Hindlimb muscle (tissue), 1 donor: Measurements from ENCODE around the gene LCE4A. TPM values are rescaled to one million over a fixed set of nuclear protein-coding genes. Genes with fewer than 3 reads are reported as not detected.
"Not testable (repeated sequence)": the region's sequence is repeated elsewhere in the genome, so short reads cannot be mapped to it uniquely, and the experiment has no call there.

Experiments used
- DNase-seq: peaks from one replicate; pipeline ENCODE4 v3.0.0-alpha.2; 2013
- polyA plus RNA-seq: library from polyadenylated mRNA; unstranded; fragments of 120-200 nt; gene quantifications from one replicate; pipeline ENCODE4 v1.2.1, GENCODE V29; 2013; ENCODE audit not compliant: insufficient read length

The LCE4A gene, protein sequence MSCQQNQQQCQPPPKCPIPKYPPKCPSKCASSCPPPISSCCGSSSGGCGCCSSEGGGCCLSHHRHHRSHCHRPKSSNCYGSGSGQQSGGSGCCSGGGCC
- not detected for polyA plus RNA-seq

- DNase-seq: no peak
Measured at GRCh38 chr1:152707860-152708259, at the start of gene LCE4A. Gene LCE4A, plus strand, starts transcription at chr1:152708160. Its CDS starts 916 bp downstream, at chr1:152709076.

DNA sequence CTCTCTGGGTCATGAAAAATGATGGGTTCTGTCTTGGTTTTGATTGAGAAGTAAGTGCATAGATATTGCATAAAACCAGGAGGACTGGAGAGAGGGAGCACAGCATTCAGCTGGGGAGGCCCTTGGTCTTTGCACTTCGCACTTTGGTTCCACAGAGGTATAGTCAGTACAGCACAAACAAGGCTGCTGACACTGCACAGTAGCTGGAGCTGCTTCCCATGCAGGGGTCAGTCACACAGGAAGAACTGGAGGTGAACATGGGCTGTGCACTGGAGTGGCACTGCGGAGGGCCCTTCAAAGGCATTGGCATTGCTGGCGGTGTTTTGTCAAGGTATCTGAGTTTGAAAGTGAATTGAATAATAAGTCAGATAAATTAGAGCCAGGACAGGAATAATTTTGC, 49.3 kb upstream of the LCE4A start:
- DNase-seq: no peak

DNA sequence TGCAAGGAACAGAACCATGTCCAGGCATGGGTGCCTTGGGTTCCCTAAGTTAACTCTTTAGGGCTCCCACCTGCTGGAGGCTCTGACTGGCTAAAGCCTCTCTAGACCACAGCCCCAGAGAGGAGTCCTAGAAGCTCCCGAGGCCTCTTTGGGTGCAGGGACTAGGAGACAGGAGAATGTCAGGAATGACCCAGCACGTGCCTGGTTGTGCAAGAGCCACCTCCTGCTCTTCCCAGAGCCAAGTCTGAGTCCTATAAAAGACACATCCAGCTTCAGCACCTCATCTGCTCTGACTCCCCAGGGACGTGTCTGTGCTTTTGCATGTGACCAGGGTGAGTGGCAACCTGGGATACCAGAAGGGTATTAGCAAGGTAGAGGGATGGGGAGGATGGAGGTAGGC, 44.9 kb upstream of the LCE4A start, which contains the start of gene LCE2D:
LCE2D (plus strand) TSS at position 283 of the 400 bp plus-strand sequence. CDS start 726 bp downstream, outside the sequence.
- DNase-seq: no peak

GRCh38 chr1:152666171-152666570, 41.8 kb upstream of the LCE4A start:
- DNase-seq: not testable (repeated sequence)

- DNase-seq: no peak
Measured at GRCh38 chr1:152667648-152668047, 40.3 kb upstream of the LCE4A start.

- no peak for DNase-seq
Measured at GRCh38 chr1:152673016-152673415, 34.9 kb upstream of the LCE4A start.

- not testable (repeated sequence) for DNase-seq
Measured at GRCh38 chr1:152674983-152675382, 33.0 kb upstream of the LCE4A start, which contains the start of gene LCE2C. Gene LCE2C, plus strand, starts transcription at chr1:152675279. Its CDS starts 737 bp downstream, at chr1:152676016.

DNA sequence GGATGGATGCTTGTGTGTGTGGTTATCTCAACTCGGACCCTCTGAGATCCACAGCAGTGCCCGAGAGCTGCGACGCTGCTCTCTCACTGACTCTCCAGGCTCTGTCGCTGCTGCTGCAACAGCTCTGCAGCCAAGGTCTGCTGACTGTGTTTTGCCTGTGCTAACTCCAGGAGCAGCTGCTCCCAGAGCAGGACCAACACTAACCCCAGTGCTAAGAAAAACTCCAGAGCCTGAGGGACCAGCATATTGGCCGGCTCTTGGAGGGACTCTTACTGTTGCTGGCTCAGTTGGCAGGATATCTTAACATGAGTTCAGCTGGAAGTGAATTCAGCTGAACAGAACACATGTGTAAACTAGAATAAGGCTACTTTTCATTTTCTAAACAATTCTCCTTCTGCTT, 28.5 kb upstream of the LCE4A start:
- DNase-seq: peak; percentile 12

DNA sequence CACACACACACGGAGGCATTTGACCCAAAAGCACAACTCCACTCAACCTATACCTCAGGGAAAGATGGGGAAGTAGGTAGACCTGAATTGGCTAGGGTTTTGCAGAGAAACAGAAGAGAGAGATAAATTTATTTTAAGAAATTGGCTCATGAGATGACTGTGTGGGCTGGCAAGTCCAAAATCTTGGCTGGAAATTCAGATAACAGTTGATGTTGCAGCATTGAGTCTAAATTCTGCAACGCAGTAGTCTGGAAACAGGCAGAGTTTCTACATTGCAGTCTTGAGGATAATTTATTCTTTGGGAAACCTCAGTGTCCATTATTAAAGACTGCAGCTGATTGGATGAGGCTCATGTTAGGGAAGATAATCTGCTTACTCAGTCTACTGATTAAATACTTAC, 26.3 kb upstream of the LCE4A start:
- no peak for DNase-seq

DNA sequence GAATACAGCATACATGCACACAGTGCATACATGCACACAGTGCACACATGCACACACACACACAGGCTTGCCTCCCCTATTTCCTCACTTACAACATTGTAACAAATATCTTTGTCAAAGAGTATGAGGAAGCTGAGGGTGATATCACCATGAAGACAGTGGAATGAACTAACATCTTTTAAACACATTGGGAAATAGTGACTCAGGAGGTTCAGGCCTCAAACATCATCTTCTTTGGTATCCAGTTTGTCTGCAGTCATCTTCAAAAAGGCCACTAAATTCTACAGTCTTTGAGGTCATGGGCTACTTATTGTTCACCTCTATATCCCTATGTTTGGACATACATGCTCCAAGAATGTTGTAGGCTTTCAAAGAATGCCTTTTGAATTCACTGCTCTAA, 24.1 kb upstream of the LCE4A start:
- DNase-seq: no peak

- DNase-seq: not testable (repeated sequence)
Measured at GRCh38 chr1:152685823-152686222, 22.1 kb upstream of the LCE4A start, which contains the start of gene LCE2B. Gene LCE2B, plus strand, starts transcription at chr1:152686123. Its CDS starts 721 bp downstream, at chr1:152686844.

DNA sequence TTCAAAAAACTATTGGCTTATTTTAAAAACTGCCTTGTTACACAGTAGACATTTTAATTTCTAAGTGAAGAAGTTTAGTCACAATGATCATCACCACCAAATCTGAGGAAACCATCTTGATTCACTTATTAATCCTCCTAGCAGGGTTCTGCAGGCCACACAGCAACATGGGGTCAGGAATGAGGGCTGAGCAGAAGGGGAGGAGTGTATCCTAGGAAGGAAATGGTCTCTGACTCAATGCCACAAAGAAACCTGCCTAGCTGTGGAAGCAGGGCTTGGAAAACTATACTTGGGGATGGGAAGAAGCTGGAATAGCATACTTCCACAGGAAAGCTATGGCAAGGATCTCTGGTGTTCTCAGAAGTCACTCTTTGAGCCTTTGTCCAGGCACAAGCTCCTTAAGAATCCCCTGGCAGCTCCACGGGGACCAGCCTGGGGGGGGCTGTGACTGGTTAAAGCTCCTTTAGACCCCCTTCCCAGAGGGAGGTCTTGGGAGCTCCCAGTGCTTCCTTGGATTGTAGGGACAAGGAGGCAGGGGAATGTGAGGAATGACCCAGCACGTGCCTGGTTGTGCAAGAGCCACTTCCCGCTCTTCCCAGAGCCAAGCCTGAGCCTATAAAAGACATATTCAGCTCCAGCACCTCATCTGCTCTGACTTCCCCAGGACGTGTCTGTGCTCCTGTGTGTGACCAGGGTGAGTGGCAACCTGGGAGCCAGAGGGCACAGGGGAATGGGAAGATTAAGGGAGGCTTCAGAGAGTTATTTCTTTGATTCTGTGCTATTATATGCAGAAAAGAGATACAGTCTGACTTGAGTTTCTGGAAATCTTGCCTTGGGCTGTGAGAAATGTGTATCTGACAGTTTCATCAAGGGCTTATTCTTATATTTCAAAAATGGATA, 10.0 kb upstream of the LCE4A start, which contains the start of gene LCE2A:
LCE2A (plus strand) TSS at position 645 of the 900 bp plus-strand sequence. CDS start 557 bp downstream, outside the sequence.
- no peak for DNase-seq

- no peak for DNase-seq
Measured at GRCh38 chr1:152699746-152700145, 8.2 kb upstream of the LCE4A start.

DNA sequence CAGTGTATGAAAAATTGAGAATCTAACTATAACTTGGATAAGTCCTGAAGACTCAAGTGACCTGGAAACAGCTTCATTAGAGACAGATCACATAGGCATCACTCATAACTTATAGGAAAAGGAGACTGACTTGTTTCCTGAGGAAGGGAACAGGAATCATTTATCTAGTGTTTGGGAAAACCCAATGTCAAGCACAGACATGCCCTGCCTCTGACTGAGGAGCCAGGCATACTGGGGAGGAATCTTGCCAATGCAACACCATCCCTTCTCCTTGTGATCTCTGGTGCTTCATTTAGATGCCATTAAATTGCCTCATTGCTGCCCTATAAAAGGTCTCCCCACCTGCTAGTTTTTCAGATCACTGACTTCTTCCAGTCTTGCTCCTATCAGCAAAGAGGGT, 10.3 kb downstream of the LCE4A start:
- no peak for DNase-seq

- no peak for DNase-seq
Measured at GRCh38 chr1:152725261-152725660, 17.3 kb downstream of the LCE4A start.

DNA sequence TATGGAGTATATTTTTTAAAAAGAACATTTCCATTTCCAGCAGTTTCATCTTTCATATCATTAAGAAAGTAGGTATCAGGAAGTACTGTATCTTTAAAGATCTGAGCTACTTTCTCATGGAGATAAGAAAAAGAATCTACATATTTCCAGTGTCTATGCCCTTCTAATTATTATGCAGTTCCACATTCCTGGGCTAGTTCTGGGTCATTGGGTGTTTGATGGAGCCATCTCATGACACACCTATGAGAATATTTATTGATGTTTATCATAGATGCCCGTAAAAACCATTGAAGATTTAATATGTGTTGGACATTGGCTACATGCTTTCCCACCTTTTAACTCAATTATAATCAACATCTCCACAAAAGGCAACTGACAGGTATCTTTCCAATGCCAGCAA, 21.0 kb downstream of the LCE4A start:
- DNase-seq: no peak

DNA sequence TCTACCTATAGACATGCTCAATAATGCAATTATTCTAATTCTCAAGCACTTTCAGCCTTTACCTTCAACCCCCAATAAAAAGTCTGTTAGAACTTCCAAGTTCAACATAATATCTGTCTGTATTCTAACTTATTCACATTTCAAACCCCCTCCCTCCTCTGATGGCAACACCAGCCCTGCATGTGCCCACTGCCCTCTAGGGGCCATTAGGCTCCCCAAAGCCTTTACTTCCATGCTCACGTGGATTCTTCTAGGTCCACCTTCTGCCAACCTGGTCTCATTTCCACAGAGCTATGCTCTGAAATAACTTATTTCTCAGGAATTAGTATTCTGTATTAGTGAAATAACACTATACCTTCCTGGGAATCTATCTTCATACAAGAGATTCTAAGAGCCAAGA, 27.7 kb downstream of the LCE4A start:
- DNase-seq: no peak

DNA sequence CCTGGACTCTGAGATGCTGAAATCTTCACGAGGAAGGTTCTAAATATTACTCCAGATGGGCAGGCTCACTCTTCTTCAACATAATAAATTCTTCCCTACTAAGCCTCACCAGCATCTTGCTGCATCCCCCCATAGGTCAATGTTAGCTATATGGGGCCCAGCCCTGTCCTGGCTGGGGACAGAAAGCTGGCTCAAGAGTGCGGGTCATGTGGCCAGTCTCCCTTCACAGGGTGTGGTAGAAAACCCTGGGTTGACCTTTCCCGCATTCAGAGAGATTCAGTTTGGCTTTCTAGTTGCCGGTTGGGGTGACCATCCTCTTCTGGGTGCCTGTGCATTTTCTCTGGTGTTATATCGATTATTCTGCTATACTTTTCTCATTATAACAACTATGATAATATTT, 30.0 kb downstream of the LCE4A start:
- no peak for DNase-seq

DNA sequence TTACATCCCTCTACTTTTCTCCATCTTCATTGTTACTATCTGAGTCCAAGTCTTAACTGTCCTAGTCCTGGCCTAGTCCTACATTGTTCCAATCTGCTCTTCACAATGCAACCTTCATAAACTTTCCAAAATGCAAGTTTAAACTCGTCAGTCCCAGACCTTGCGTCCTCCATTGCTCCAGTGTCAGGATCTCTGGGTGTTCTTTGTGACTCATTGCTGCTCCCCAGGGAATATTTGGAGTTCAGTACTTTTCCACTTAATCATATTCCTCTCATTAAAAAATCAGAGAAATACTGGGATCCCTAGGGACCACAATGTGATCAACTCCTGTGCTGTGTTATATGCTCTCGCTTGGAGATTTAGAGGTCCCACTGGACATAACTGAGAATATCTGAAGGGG, 31.9 kb downstream of the LCE4A start:
- DNase-seq: no peak

GRCh38 chr1:152741656-152742055, 33.7 kb downstream of the LCE4A start:
- no peak for DNase-seq

- no peak for DNase-seq
Measured at GRCh38 chr1:152743371-152744145, 35.6 kb downstream of the LCE4A start.

DNA sequence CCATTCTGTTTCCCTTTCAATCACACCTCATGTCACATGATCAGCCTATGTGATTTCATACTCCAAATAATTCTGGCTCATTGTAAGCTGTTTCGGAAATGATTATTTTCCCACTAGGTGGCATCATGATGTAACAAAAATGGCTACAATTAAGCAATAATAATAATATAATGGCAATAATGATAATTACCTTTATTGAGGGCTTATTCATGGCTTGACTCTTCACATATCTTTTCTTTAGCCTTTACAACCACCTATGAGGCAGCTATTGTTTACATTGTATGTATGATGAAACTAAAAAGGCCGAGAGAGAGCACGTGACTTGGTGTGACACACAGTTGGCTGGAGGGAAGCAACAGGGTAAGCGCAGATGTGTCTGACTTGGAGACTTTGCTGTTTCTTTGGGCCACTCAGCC, 37.3 kb downstream of the LCE4A start:
- DNase-seq: no peak
